Mammary epithelial cell (primary cell): ENCODE measurements around the gene GAST.

Experiments
- CTCF ChIP-seq, 2 donors: IDR thresholded peaks in 1 of 2; conservative IDR thresholded peaks in 1 of 2; 2 replicates each; pipeline ENCODE4 v1.5.1; 2011 to 2012; ENCODE audit warnings: inconsistent platforms in 2 of 2, low read length in 2 of 2, mild to moderate bottlenecking in 2 of 2, control low read depth in 1 of 2, low read depth in 1 of 2; ENCODE audit not compliant: insufficient read depth in 1 of 2; ENCODE audit errors: extremely low read depth in 1 of 2
- EZH2 ChIP-seq: IDR thresholded peaks from 2 replicates; pipeline ENCODE4 v1.6.1; 2012; ENCODE audit warnings: low read length, inconsistent platforms, borderline replicate concordance

GRCh38 chr17:41678907-41679739 lies 33.0 kb upstream of the GAST start:
- TF ChIP-seq CTCF (conservative IDR thresholded peaks at IDR 0.05 in 1 of 2, IDR thresholded peaks at IDR 0.05 in 1 of 2; ENCODE audit: extremely low read depth in 1 of 2, insufficient read depth in 1 of 2, low read depth in 1 of 2, low read length in 2 of 2) (peak; percentile 8 to 35), EZH2 (no peak)
